NCI-H748 (cell line): ENCODE data around the gene GUCY1A1.

Experiments
- DNase-seq: peaks from one replicate; lab custom pipeline; 2025; ENCODE audit not compliant: unreplicated experiment; lab: John Stamatoyannopoulos, UW

Gene GUCY1A1

GRCh38 chr4:155772459-155773195 lies 106.0 kb downstream of the GUCY1A1 start:
- no peak for DNase-seq

GRCh38 chr4:155773196-155773800 lies 106.7 kb downstream of the GUCY1A1 start:
- DNase-seq = no peak

GRCh38 chr4:155774033-155774432 lies 107.4 kb downstream of the GUCY1A1 start:
- DNase-seq = no peak

DNA sequence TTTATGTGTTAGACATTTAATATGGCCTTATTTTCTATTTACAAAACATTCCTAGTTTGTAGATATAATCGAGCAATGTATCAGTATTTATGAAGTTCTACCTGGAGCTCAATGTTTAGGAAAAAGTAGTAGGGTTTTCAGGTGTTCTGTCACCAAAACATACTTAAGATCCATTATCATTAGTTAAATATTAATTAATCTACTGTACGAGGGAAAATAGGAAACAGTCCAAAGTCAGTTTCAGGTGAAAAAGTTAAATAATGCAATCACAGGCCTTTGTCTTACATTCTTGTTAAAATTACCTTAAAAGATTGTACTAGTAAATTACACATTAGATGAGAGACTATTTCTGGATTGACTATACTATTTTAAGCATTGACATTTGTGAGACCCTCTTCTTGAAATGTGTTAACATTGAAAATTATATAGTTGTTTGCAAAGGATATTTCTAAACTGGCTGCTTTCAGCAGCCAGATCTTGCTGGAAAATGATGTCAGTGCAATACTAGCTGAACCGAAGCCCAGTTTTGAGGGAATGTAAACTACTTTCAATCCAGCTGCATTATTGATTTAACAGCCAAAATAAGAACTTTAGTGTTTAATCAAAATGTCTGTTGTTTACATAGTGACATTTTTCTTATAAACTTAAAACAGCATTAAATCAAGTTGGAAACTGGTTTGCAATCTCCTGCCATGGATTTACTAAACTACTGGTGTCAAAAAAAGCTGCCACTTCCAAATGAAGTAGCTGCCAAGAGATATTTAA lies 111.5 kb downstream of the GUCY1A1 start:
- no peak for DNase-seq

GRCh38 chr4:155780775-155781174 lies 114.1 kb downstream of the GUCY1A1 start:
- DNase-seq = no peak

DNA sequence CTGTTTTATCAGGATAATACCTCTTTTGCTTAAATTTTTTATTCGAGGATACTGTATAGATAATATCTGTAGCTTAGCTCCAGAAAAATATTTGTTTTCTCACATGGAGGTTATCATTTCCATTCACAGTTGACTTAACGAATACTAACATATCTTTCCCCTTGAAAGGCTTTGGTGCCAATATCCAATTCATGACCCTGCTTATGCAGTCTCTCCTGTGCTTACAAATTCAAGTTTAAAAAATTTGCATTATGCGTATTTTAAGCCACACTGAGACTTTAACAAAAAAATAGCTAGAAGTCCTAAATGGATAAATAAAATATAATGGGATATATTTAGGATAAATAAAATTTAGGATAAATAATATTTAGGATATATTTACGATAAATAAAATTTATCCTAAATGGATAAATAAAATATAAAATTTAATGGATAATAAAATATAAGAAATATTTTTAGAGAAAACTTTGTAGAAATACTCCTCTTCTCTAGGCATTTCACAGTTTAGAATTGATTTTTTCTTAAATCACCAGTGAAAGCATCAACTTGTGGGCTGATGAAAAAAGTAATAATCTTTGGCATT lies 114.7 kb downstream of the GUCY1A1 start:
- DNase-seq = no peak
